ENCODE data around the gene TNFRSF25.

TNFRSF25 gene

DNA sequence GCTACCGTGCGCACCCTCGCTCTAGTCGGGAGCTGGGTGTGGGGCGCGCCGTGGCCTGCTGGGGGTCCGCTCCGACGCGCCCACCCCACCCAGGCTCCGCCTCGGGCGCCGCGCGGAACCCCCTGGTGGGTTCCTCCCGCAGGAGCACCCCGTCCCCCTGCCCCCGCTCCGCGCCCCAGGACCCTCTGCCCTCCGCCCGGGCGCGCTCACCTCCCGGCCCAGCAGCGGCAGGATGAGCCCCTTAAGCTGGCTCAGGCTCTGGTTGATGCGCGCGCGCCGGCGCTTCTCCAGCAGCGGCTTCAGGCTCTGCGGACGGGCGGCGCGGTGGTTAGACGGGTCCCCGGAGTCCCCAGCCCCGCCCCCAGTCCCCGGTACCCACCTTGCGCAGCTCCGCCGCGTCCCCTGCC, 46.6 kb downstream of the TNFRSF25 start:
- H3K27me3 Mint-ChIP-seq (ENCODE audit: low read depth, poor library complexity), result peaks cover 97% of the 10 kb centered on the region
- TF ChIP-seq, protein P1, sequence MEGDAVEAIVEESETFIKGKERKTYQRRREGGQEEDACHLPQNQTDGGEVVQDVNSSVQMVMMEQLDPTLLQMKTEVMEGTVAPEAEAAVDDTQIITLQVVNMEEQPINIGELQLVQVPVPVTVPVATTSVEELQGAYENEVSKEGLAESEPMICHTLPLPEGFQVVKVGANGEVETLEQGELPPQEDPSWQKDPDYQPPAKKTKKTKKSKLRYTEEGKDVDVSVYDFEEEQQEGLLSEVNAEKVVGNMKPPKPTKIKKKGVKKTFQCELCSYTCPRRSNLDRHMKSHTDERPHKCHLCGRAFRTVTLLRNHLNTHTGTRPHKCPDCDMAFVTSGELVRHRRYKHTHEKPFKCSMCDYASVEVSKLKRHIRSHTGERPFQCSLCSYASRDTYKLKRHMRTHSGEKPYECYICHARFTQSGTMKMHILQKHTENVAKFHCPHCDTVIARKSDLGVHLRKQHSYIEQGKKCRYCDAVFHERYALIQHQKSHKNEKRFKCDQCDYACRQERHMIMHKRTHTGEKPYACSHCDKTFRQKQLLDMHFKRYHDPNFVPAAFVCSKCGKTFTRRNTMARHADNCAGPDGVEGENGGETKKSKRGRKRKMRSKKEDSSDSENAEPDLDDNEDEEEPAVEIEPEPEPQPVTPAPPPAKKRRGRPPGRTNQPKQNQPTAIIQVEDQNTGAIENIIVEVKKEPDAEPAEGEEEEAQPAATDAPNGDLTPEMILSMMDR (IDR thresholded peaks at IDR 0.05), result no peak
- H3K4me1 Mint-ChIP-seq, result peaks cover 28% of the 10 kb centered on the region
- peak overlapping the region; percentile 60 for H3K4me3 Mint-ChIP-seq
- no peak overlapping the region for H3K27ac Mint-ChIP-seq
- H3K9me3 Mint-ChIP-seq, result no peaks in the 10 kb centered on the region
- no peaks in the 10 kb centered on the region for H3K36me3 Mint-ChIP-seq (ENCODE audit: low read depth)
- DNase-seq, result peak; percentile 50

DNA sequence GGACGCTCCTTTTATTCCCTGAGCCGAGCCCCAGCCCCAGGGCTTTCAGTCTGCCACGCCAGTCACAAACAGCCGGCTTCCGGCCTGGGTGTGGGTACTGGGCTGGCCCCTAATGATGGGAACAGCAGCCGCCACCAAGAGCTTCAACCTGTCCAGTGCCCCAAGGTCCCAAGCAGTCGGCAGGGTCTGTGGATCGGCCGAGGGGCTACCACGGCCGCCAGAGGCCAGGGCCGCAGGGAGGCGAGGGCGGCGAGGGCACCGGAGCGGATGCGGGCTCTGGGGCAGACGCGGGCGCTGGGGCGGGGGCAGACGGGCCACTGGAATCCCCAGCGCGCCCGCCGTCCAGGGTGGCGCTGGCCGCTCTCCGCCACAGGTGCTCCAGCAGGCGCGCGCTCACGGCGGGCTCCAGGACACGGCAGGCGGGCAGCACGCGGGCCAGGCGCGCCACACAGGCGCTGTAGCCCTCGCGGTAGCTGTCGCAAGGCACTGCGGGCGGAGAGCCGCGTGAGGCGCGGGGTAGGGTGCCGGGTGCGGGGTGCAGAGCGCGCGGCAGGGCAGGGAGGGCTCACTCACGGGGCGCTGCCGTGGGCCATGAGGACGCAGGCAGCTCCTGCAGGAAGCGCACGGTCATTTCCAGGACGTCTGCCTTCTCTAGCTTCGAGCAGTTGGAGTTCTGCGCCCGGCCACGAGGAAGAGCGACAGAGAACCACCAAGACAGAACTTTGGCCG, 47.1 kb downstream of the TNFRSF25 start:
- Mint-ChIP-seq H3K4me3 (peak overlapping the region; percentile 60), H3K36me3 (ENCODE audit: low read depth) (no peaks in the 10 kb centered on the region), H3K9me3 (no peaks in the 10 kb centered on the region), H3K27ac (no peak overlapping the region), H3K4me1 (peaks cover 27% of the 10 kb centered on the region), H3K27me3 (ENCODE audit: low read depth, poor library complexity) (peaks cover 97% of the 10 kb centered on the region)
- TF ChIP-seq, protein P1 (IDR thresholded peaks at IDR 0.05), result no peak
- DNase-seq, result no peak

DNA sequence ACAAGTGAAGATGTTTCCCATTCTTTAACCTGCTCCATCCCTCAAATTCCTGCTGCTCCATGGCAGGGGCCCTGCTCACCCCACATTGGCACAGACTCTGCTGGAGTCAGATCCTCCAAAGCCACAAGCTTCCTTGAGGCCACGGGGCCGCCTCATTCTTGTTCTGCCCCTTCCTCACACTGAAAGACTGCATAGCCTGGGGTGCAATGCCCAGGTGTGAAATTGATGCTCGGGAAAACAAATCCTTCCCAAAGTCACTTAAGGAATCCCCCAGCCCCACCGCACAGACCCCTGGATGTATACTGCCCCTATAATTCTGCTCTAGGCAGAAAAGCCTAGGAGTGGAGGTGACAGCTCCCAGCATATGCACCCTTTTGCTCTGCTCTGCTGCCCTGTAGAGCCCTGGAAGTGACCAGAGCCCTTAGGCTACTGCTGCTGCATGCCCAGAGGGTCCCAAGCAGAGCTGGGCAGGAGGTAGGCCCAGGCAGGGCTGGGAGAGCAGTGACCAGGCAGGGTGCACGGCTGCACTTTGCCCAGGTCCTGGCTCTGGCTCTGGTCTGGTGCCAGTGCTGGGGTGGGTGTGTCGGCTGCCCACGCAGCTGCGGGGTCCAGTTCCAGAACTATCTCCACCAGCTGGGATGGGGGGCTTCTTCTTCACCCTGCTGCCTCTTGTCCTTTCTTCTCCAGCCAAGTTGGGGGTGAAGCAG, 47.9 kb downstream of the TNFRSF25 start:
- no peak for DNase-seq
- Mint-ChIP-seq H3K36me3 (ENCODE audit: low read depth) (no peaks in the 10 kb centered on the region), H3K27me3 (ENCODE audit: low read depth, poor library complexity) (peaks cover 97% of the 10 kb centered on the region), H3K27ac (no peak overlapping the region), H3K4me3 (no peak overlapping the region), H3K9me3 (no peaks in the 10 kb centered on the region), H3K4me1 (peaks cover 28% of the 10 kb centered on the region)
- TF ChIP-seq, protein P1 (IDR thresholded peaks at IDR 0.05), result no peak

DNA sequence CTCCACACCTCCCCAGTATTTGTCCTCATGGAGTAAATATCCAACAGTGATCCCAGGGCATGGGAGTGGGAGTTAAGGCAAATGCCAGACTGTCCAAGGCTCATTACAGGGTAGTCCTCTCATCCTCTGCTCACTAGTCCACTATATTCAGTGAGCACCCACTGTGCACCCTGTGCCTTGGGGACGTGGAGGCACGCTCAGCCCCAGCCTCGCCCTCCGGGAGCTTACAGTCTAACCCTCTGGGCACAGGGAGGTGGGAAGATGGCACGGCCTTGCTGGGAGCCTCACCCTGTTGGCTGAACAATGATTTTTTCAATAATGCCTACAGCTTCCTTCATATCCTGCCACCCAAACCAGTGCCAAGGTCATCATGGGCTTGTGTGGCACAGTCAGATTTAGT, 49.1 kb downstream of the TNFRSF25 start:
- no peak overlapping the region for H3K4me3 Mint-ChIP-seq
- no peak overlapping the region for H3K27ac Mint-ChIP-seq
- no peaks in the 10 kb centered on the region for H3K36me3 Mint-ChIP-seq (ENCODE audit: low read depth)
- peaks cover 33% of the 10 kb centered on the region for H3K4me1 Mint-ChIP-seq
- peaks cover 94% of the 10 kb centered on the region for H3K27me3 Mint-ChIP-seq (ENCODE audit: low read depth, poor library complexity)
- TF ChIP-seq, protein P1 (IDR thresholded peaks at IDR 0.05), result no peak
- no peak for DNase-seq
- no peaks in the 10 kb centered on the region for H3K9me3 Mint-ChIP-seq

DNA sequence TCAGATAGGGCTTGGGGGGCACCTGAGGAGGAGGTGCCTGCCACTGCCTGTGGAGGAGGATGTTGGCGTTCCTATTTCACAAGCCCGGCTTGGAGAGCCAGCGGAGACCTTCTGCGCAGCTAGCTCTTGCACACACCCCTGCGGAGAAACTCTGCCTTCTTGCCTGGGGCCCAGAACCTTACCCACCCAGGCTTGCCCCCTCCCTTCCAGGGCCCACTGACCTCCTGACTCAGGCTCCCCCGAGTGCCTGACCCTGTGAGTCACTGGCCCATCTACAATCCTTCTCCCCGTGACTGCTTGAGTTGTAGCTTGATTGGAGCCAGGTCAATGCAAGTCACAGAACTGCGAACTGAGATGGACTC, 49.7 kb downstream of the TNFRSF25 start:
- H3K27me3 Mint-ChIP-seq (ENCODE audit: low read depth, poor library complexity), result peaks cover 94% of the 10 kb centered on the region

More for the DNA sequence above, 49.7 kb downstream of the TNFRSF25 start:
- H3K27ac Mint-ChIP-seq, result no peak overlapping the region
- peaks cover 35% of the 10 kb centered on the region for H3K4me1 Mint-ChIP-seq
- TF ChIP-seq, protein P1 (IDR thresholded peaks at IDR 0.05), result no peak
- H3K4me3 Mint-ChIP-seq, result no peak overlapping the region
- DNase-seq, result no peak
- H3K36me3 Mint-ChIP-seq (ENCODE audit: low read depth), result no peaks in the 10 kb centered on the region
- no peaks in the 10 kb centered on the region for H3K9me3 Mint-ChIP-seq

All from nephron progenitor cell (in vitro differentiated cells).